Measurements from ENCODE around the gene FAHD2A.
"Not testable (repeated sequence)": the region's sequence is repeated elsewhere in the genome, so short reads cannot be mapped to it uniquely, and the experiment has no call there.

Gene FAHD2A

GRCh38 chr2:95376311-95377215 is 25.9 kb upstream of the FAHD2A start:
- no peak for DNase-seq

GRCh38 chr2:95377216-95378123 is 25.0 kb upstream of the FAHD2A start:
- no peak for DNase-seq

GRCh38 chr2:95378281-95378680 is 24.2 kb upstream of the FAHD2A start:
- not testable (repeated sequence) for DNase-seq

GRCh38 chr2:95379371-95379831 is 23.1 kb upstream of the FAHD2A start:
- no peak for DNase-seq

- no peak for DNase-seq
Measured at GRCh38 chr2:95380280-95380679, 22.2 kb upstream of the FAHD2A start.

- DNase-seq, result no peak
Measured at GRCh38 chr2:95380731-95381130, 21.8 kb upstream of the FAHD2A start.

GRCh38 chr2:95381212-95382191 is 21.0 kb upstream of the FAHD2A start:
- no peak for DNase-seq

GRCh38 chr2:95382192-95382591 is 20.3 kb upstream of the FAHD2A start:
- DNase-seq, result no peak

GRCh38 chr2:95382686-95383634 is 19.5 kb upstream of the FAHD2A start:
- DNase-seq, result no peak

GRCh38 chr2:95383635-95384027 is 18.9 kb upstream of the FAHD2A start:
- DNase-seq, result no peak

GRCh38 chr2:95384854-95385569 is 17.5 kb upstream of the FAHD2A start:
- no peak for DNase-seq

- DNase-seq, result no peak
Measured at GRCh38 chr2:95385570-95385984, 16.9 kb upstream of the FAHD2A start.

- no peak for DNase-seq
Measured at GRCh38 chr2:95386031-95386430, 16.5 kb upstream of the FAHD2A start.

- DNase-seq, result no peak
Measured at GRCh38 chr2:95387358-95387757, 15.2 kb upstream of the FAHD2A start.

- no peak for DNase-seq
Measured at GRCh38 chr2:95388091-95388692, 14.3 kb upstream of the FAHD2A start.

- DNase-seq, result no peak
Measured at GRCh38 chr2:95388856-95389244, 13.7 kb upstream of the FAHD2A start.

GRCh38 chr2:95389245-95390119 is 13.0 kb upstream of the FAHD2A start:
- DNase-seq, result peak; percentile 68

- no peak for DNase-seq
Measured at GRCh38 chr2:95390272-95390880, 12.1 kb upstream of the FAHD2A start.
